ENCODE results near the gene DBN1. TPM values are rescaled to one million over a fixed set of nuclear protein-coding genes. Genes with fewer than 3 reads are reported as not detected.

DBN1 gene
- total RNA-seq, 1 donor from 2014 or later = 371 TPM

DNA sequence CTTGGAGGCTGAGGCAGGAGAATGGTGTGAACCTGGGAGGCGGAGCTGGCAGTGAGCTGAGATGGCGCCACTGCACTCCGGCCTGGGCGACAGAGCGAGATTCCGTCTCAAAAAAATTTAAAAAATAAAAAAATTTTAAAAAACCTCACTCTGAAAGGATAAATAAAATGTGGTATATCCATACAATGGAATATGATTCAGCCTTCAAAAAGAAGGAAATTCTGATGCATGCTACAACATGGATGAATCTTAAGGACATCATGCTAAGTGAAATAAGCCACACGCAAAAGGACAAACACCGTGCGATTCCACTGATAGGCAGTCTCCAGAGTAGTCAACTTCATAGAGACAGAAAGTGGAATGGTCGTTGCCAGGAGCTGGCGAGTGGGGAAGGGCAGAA, 8.4 kb downstream of the DBN1 start:
- no peaks in the 10 kb centered on the region for H3K9me3 Mint-ChIP-seq (ENCODE audit: unreplicated experiment)
- FAIRE-seq = no peak
- no peak overlapping the region for H3K27ac Mint-ChIP-seq (ENCODE audit: unreplicated experiment)
- no peak for TF ChIP-seq CTCF (IDR thresholded peaks at IDR 0.05; ENCODE audit: insufficient read depth, low read depth, low read length)
- TF ChIP-seq EZH2 (IDR thresholded peaks at IDR 0.05; ENCODE audit: insufficient read depth, low read length) = no peak
- H4K20me1 ChIP-seq (ENCODE audit: insufficient read depth, low read length) = peaks cover 85% of the 10 kb centered on the region
- no peak overlapping the region for H3K4me2 ChIP-seq (ENCODE audit: low read length)
- H3K4me3 Mint-ChIP-seq (ENCODE audit: unreplicated experiment) = no peak overlapping the region
- no peaks in the 10 kb centered on the region for H3K9me3 ChIP-seq (ENCODE audit: insufficient read depth, low read depth, low read length)
- peaks cover 31% of the 10 kb centered on the region for H3K36me3 Mint-ChIP-seq (ENCODE audit: low read depth, unreplicated experiment)
- peaks cover 41% of the 10 kb centered on the region for H3K36me3 ChIP-seq (ENCODE audit: insufficient read depth, low read length)
- no peaks in the 10 kb centered on the region for H3K27me3 ChIP-seq (ENCODE audit: insufficient read depth, low read length)
- no peak for DNase-seq (ENCODE audit: low read depth)
- H3K9ac ChIP-seq (ENCODE audit: low read length) = no peak overlapping the region
- H3K4me1 ChIP-seq (ENCODE audit: insufficient read depth, low read length) = peaks cover 25% of the 10 kb centered on the region
- peaks cover 70% of the 10 kb centered on the region for H3K79me2 ChIP-seq (ENCODE audit: insufficient read depth, low read length)
- H3K4me1 Mint-ChIP-seq (ENCODE audit: low read depth, unreplicated experiment) = peaks cover 18% of the 10 kb centered on the region
- H2AFZ ChIP-seq (ENCODE audit: low read depth, low read length) = no peak overlapping the region
- H3K27ac ChIP-seq (ENCODE audit: low read depth, low read length) = no peak overlapping the region
- no peaks in the 10 kb centered on the region for H3K27me3 Mint-ChIP-seq (ENCODE audit: low read depth, unreplicated experiment)
- no peak overlapping the region for H3K4me3 ChIP-seq (ENCODE audit: insufficient read depth, low read depth, low read length)

- H3K9ac ChIP-seq (ENCODE audit: low read length) = no peak overlapping the region
- TF ChIP-seq EZH2 (IDR thresholded peaks at IDR 0.05; ENCODE audit: insufficient read depth, low read length) = no peak
- no peak for TF ChIP-seq CTCF (IDR thresholded peaks at IDR 0.05; ENCODE audit: insufficient read depth, low read depth, low read length)
- H3K27me3 Mint-ChIP-seq (ENCODE audit: low read depth, unreplicated experiment) = no peaks in the 10 kb centered on the region
- DNase-seq (ENCODE audit: low read depth) = no peak
- H3K9me3 Mint-ChIP-seq (ENCODE audit: unreplicated experiment) = no peaks in the 10 kb centered on the region
- H3K4me1 ChIP-seq (ENCODE audit: insufficient read depth, low read length) = peaks cover 14% of the 10 kb centered on the region
- H3K27ac Mint-ChIP-seq (ENCODE audit: unreplicated experiment) = no peak overlapping the region
- H3K36me3 Mint-ChIP-seq (ENCODE audit: low read depth, unreplicated experiment) = peaks cover 24% of the 10 kb centered on the region
- H4K20me1 ChIP-seq (ENCODE audit: insufficient read depth, low read length) = peaks cover 84% of the 10 kb centered on the region
- no peaks in the 10 kb centered on the region for H3K9me3 ChIP-seq (ENCODE audit: insufficient read depth, low read depth, low read length)
- FAIRE-seq = no peak
- H3K27me3 ChIP-seq (ENCODE audit: insufficient read depth, low read length) = no peaks in the 10 kb centered on the region
- no peak overlapping the region for H3K4me3 Mint-ChIP-seq (ENCODE audit: unreplicated experiment)
- no peak overlapping the region for H2AFZ ChIP-seq (ENCODE audit: low read depth, low read length)
- peaks cover 5% of the 10 kb centered on the region for H3K4me1 Mint-ChIP-seq (ENCODE audit: low read depth, unreplicated experiment)
- peak overlapping the region; percentile 5 for H3K27ac ChIP-seq (ENCODE audit: low read depth, low read length)
- H3K36me3 ChIP-seq (ENCODE audit: insufficient read depth, low read length) = peaks cover 38% of the 10 kb centered on the region
- H3K4me3 ChIP-seq (ENCODE audit: insufficient read depth, low read depth, low read length) = no peak overlapping the region
- no peak overlapping the region for H3K4me2 ChIP-seq (ENCODE audit: low read length)
- peaks cover 49% of the 10 kb centered on the region for H3K79me2 ChIP-seq (ENCODE audit: insufficient read depth, low read length)
Measured at GRCh38 chr5:177462021-177462670, 11.3 kb downstream of the DBN1 start.

All from astrocyte (in vitro differentiated cells and primary cell).